ENCODE measurements around the gene FCN1.

FCN1 gene

DNA sequence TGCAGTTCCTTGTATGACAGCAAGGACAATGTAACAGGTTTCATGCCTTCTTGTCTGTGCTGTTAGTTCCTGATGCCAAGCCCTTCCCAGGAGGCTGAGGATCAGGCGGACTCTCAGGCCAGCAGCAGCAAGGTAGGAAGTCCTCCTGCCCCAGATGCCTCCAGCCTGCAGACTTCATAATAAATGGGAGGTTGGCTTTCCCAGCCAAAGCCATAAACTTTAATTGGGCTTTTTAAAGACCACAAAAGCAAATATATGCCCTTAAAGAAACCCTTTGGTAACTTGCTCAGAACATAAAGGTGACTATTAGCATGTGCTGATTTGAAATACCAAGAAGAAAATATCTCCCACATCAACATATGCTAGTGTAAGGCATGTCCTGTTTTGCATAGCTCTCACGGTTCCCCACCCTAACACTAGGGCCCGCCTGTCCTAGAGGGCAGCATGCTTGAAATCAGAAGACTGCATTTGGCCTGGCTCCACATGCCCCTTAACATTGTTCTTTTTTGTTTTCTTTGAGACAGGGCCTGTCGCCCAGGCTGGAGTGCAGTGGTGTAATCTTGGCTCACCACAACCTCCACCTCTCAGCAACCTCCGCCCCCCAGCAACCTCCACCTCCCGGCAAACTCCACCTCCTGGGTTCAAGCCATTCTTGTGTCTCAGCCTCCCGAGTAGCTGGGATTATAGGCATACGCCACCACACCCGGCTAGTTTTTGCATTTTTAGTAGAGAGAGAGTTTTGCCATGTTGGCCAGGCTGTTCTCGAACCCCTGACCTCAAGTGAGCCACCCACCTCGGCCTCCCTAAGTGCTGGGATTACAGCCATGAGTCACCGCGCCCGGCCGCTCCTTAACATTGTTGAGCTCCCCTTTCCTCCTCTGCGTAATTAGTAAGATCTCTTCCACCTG lies 44.6 kb upstream of the FCN1 start:
- no peak for TF ChIP-seq POU6F1 (CRISPR knock-in tag; IDR thresholded peaks at IDR 0.05; ENCODE audit: borderline replicate concordance, low read depth)
- no peak for TF ChIP-seq ZNF70 (CRISPR knock-in tag; IDR thresholded peaks at IDR 0.05)
- no peak for TF ChIP-seq CSDC2 (CRISPR knock-in tag; IDR thresholded peaks at IDR 0.05)
- TF ChIP-seq ZNF8 (CRISPR knock-in tag; IDR thresholded peaks at IDR 0.05) = no peak
- TF ChIP-seq SNAI2 (CRISPR knock-in tag; IDR thresholded peaks at IDR 0.05) = no peak
- TF ChIP-seq OSR1 (CRISPR knock-in tag; IDR thresholded peaks at IDR 0.05) = no peak
- no peak for ATAC-seq

DNA sequence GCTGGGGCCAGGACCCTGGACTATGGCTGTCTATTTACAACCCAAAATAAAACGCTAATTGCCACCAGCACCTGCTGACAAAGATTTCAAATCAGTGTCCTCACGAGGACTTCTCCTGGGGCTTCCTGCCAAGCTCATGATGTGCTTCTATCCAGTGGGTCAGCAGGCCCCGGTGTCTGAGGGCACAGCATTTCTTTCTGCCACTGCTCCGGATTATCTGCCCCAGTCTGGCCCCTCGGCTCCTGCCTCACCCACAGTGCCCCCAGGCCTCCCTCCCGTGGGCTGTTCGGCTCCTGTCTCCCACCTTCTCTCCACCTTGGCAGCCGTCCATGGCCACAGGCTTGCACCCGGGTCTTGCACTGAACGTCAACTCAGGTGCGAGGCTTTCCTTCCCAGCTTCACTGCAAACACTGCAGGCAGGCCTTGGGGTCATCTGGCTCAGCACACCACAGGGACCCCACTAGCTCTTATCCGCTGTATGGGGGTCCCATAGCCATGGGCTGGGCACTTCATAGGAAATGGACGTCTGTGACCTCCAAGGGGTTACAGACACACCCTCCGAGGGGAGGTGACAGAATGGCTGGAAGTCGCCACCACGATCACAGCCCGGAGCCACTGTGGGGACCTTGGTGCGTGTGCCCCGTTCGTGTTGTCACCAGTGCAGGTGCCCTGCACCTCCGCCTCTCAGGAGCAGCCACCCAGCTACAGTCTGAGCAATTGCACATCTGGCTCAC lies 43.8 kb upstream of the FCN1 start:
- ATAC-seq = no peak
- TF ChIP-seq ZC3H10 (CRISPR knock-in tag; IDR thresholded peaks at IDR 0.05) = no peak
- TF ChIP-seq ZFP30 (CRISPR knock-in tag; IDR thresholded peaks at IDR 0.05) = no peak
- no peak for TF ChIP-seq PPARA (CRISPR knock-in tag; IDR thresholded peaks at IDR 0.05; ENCODE audit: borderline replicate concordance)
- no peak for TF ChIP-seq ESRRG (CRISPR knock-in tag; IDR thresholded peaks at IDR 0.05)
- TF ChIP-seq PATZ1 (CRISPR knock-in tag; IDR thresholded peaks at IDR 0.05; ENCODE audit: borderline replicate concordance) = no peak
- TF ChIP-seq ZFP3 (CRISPR knock-in tag; IDR thresholded peaks at IDR 0.05) = no peak
- no peak for TF ChIP-seq ZNF8 (CRISPR knock-in tag; IDR thresholded peaks at IDR 0.05)
- TF ChIP-seq GLIS3 (CRISPR knock-in tag; IDR thresholded peaks at IDR 0.05) = no peak
- no peak for TF ChIP-seq CSDC2 (CRISPR knock-in tag; IDR thresholded peaks at IDR 0.05)
- no peak for TF ChIP-seq TSHZ2 (CRISPR knock-in tag; IDR thresholded peaks at IDR 0.05)
- TF ChIP-seq SNAI2 (CRISPR knock-in tag; IDR thresholded peaks at IDR 0.05) = no peak
- TF ChIP-seq TCF4 (CRISPR knock-in tag; IDR thresholded peaks at IDR 0.05; ENCODE audit: borderline replicate concordance) = no peak
- TF ChIP-seq ISL1 (CRISPR knock-in tag; IDR thresholded peaks at IDR 0.05) = no peak
- TF ChIP-seq POU6F1 (CRISPR knock-in tag; IDR thresholded peaks at IDR 0.05; ENCODE audit: borderline replicate concordance, low read depth) = no peak
- no peak for TF ChIP-seq BACH2 (CRISPR knock-in tag; IDR thresholded peaks at IDR 0.05; ENCODE audit: borderline replicate concordance)
- TF ChIP-seq TOX (CRISPR knock-in tag; IDR thresholded peaks at IDR 0.05; ENCODE audit: borderline replicate concordance) = no peak
- TF ChIP-seq, protein P1, sequence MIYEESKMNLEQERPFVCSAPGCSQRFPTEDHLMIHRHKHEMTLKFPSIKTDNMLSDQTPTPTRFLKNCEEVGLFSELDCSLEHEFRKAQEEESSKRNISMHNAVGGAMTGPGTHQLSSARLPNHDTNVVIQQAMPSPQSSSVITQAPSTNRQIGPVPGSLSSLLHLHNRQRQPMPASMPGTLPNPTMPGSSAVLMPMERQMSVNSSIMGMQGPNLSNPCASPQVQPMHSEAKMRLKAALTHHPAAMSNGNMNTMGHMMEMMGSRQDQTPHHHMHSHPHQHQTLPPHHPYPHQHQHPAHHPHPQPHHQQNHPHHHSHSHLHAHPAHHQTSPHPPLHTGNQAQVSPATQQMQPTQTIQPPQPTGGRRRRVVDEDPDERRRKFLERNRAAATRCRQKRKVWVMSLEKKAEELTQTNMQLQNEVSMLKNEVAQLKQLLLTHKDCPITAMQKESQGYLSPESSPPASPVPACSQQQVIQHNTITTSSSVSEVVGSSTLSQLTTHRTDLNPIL (CRISPR knock-in tag; IDR thresholded peaks at IDR 0.05; ENCODE audit: low read depth) = no peak
- TF ChIP-seq ARNTL (CRISPR knock-in tag; IDR thresholded peaks at IDR 0.05; ENCODE audit: borderline replicate concordance, low read depth) = no peak

All from SK-N-SH treated with all-trans-retinoic acid at 6 μM for 48 hours (cell line).